T47D (cell line): ENCODE results near the gene DDX55.
A peak's percentile ranks its signal among the peaks of the same experiment; 100 is the strongest.
"Not testable (repeated sequence)": the region's sequence is repeated elsewhere in the genome, so short reads cannot be mapped to it uniquely, and the experiment has no call there.

ENCODE experiments used
- DNase-seq, 2 experiments: peaks; one replicate each; pipeline versions ENCODE4 v3.0.0 to v3.0.0-alpha.2; 2011 to 2012; ENCODE audit warnings: low read depth in 1 of 2, low spot score in 1 of 2
- JUND ChIP-seq: IDR thresholded peaks from 2 replicates; pipeline ENCODE4 v1.6.1; 2012; ENCODE audit warnings: low read depth
- in situ Hi-C: cut with HindIII; loops from 2 replicates; pipeline ENCODE4 v1.10.0; 2016; ENCODE audit warnings: low sequenced_read_pairs, low pct_unique_long_range_greater_than_20kb

The DDX55 gene

GRCh38 chr12:123601602-123602489 is at the start of gene DDX55:
Gene DDX55 (plus strand): TSS chr12:123602099. CDS start chr12:123602149, 50 bp downstream.
- peak; percentile 67 to 93 for DNase-seq
- in situ Hi-C loops: no loop called here
- no peak for TF ChIP-seq JUND

- DNase-seq, in situ Hi-C loops: not testable (repeated sequence)
Observed at GRCh38 chr12:123554136-123554535, 47.8 kb upstream of the DDX55 start.

DNA sequence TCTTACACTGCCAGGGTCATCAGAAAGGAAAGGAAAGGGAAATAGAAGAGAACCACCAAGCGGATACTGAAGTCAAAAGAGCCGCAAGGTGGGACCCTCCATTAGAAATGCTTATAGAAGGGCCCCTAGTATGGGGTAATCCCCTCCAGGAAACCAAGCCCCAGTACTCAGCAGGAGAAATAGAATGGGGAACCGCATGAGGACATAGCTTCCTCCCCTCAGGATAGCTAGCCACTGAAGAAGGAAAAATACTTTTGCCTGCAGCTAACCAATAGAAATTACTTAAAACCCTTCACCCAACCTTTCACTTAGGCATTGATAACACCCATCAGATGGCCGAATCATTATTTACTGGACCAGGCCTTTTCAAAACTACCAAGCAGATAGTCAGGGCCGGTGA is 47.1 kb upstream of the DDX55 start:
- in situ Hi-C loops, DNase-seq: not testable (repeated sequence)

GRCh38 chr12:123558487-123558886 is 43.4 kb upstream of the DDX55 start:
- in situ Hi-C loops, DNase-seq: not testable (repeated sequence)

GRCh38 chr12:123559468-123559867 is 42.4 kb upstream of the DDX55 start:
- in situ Hi-C loops: no loop called here
- TF ChIP-seq JUND: no peak
- DNase-seq: no peak

- TF ChIP-seq JUND: no peak
- DNase-seq: peak in 1 of 2 experiments; percentile 70
- in situ Hi-C loops: no loop called here
Observed at GRCh38 chr12:123571343-123571813, 30.5 kb upstream of the DDX55 start.

DNA sequence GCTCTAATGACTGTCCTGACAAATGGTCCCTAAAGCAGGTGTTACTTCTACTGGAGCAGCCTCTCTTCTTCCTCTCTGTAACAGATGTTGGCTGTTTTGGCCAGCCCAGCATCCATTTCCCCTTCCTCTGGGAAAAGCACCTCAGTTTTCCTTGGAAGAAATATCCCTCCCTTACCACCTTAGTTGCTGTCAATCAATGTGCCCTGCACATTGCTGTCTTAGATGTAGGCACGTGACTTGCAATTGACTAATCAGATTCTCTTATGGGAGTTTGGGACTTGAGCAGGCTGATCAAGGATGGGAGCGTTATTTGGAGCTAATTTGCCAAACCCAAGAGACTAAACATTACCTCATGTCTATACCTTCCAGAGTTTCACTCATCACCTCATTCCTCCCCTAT is 29.5 kb upstream of the DDX55 start:
- no peak for TF ChIP-seq JUND
- in situ Hi-C loops: no loop called here
- DNase-seq: no peak

DNA sequence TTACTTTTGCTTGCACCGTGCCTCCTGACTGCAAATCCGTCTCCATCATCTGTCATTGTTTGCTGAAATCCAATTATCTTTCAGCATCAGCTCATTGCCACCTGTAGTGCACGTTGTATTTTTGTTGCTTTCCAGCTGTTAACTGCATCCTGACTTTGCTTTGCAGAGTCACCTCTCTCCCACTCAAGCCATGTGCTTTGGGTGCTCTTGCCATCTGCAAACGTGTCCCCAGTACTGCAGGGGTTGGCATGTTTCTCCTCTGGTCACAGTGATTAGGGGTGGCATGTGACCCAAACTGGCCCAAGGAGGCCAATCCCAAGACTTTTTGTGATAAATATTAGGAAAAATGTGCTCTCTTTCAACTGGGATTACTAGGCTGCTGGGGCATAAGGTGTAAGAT is 28.0 kb upstream of the DDX55 start:
- TF ChIP-seq JUND: no peak
- in situ Hi-C loops: no loop called here
- peak in 1 of 2 experiments; percentile 9 for DNase-seq

DNA sequence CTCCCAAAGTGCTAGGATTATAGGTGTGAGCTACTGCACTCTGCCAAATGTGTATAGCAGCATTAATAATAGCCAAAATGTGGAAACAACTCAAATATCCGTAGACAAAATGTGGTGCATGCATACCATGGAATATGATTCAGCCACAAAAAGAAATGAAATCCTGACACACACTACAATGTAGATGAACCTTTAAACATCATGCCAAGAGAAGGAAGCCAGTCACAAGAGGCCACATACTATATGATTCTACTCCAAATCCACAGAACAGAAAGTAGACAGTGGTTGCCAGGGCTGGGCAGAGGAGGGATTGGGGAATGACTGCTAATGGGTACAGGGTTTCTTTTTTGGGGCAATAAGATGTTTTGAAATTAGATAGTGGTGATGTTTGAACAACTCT is 25.3 kb upstream of the DDX55 start:
- no peak for TF ChIP-seq JUND
- no peak for DNase-seq
- in situ Hi-C loops: no loop called here

- in situ Hi-C loops: no loop called here
- TF ChIP-seq JUND: no peak
- no peak for DNase-seq
Observed at GRCh38 chr12:123578243-123578642, 23.7 kb upstream of the DDX55 start.

GRCh38 chr12:123578829-123579228 is 23.1 kb upstream of the DDX55 start:
- in situ Hi-C loops, DNase-seq: not testable (repeated sequence)

DNA sequence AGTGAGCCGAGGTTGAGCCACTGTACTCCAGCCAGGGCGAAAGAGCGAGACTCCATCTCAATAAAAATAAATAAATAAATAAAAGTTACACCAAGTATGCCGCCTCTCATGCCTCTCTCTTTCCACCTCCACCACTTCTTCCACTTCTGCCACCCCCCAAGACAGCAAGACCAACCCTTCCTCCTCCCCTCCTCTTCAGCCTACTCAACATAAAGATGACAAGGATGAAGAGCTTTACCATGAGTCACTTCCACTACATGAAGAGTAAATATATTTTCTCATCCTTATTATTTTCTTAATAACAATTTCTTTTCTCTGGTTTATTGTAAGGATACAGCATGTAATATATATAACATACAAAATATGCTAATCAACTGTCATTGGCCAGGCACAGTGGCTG is 21.1 kb upstream of the DDX55 start:
- DNase-seq: no peak
- TF ChIP-seq JUND: no peak
- in situ Hi-C loops: no loop called here

DNA sequence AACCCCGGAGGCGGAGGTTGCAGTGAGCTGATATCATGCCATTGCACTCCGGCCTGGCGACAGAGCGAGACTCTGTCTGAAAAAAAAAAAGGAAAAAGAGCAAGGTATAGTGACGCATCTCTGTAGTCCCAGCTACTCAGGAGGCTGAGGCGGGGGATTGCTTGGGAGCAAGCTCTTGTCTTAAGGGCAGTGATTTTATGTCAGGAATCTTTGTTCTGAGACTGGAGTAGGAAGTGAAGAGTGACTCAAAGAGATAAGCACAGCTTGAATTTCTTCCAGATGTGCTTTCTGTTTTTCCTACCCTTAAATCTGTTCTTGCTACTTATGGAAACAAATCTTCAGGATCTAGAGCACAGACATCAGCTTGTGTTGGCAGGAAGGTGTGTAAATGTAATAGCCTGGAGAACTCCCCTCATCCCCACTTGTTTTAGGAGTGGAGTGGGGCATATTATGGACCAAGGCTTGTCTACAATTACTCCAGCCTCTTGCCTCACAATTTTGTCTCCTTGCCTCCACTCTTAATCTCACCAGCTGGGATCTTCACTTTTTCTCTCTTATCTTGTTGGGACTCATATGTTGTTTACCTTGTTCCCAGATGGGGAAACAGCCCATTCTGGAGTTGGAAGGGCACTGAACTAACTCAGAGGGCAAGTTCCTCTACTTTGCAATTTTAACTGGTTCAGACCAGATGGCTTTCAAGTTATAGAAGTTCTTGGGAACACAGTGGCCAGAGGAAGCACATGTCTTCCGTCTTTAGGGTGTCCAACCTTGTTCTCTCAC is 10.0 kb upstream of the DDX55 start:
- DNase-seq: no peak
- in situ Hi-C loops: no loop called here
- TF ChIP-seq JUND: no peak

DNA sequence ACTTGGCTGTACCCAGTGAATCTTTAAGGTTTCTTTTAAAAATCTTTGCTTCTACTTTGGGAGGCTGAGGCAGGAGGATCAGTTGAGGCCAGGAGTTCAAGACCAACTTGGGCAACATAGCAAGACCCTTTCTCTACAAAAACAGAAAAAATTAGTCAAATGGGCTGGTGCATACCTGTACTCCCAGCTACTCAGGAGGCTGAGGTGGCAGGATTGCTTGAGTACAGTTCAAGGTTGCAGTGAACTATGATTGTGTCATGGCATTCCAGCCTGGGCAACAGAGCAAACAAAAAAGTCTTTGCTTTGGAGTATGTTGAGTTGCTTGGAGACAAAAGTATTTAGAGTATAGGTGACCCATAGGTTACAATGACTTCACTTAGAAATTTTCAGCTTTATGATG is 6.2 kb upstream of the DDX55 start:
- DNase-seq: peak in 1 of 2 experiments; percentile 76
- in situ Hi-C loops: no loop called here
- TF ChIP-seq JUND: no peak
